Measurements from ENCODE around the gene SLC6A8. TPM values are rescaled to one million over a fixed set of nuclear protein-coding genes. Genes with fewer than 3 reads are reported as not detected.
A peak's percentile ranks its signal among the peaks of the same experiment; 100 is the strongest.
"Not testable (repeated sequence)": the region's sequence is repeated elsewhere in the genome, so short reads cannot be mapped to it uniquely, and the experiment has no call there.

SLC6A8 gene
- total and polyA plus RNA-seq, 2 experiments from 2014 or later, result 29.0 to 35.8 TPM

DNA sequence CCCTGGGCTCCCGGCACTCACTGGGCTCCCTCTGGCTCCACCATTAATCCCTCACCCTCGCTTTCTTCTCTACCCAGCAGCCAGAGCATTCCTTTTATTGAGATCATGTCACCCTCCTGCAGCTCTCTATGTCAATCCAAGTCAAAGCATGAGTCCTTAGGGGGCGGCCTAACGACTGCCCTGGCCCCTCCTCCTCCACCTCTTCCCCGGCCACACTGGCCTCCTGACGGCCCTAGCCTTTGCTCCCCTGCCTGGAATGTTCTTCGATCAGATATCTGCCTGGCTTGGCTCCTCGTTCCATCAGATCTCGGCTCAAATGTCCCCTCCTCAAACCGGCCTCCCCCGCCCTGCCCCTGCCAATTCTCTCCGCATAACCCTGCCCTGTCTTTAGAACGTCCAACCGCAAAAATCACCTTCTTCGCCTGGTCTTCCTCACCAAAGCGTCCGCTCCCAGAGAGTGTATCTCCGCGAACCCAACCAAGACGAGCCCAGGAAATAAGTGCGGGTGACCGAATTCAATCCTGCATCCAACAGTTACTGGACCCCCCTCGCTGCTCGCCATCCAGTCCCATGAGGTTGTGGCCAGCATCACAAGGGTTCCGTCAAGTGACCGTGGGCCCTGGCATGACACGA lies 13.4 kb upstream of the SLC6A8 start:
- no peak for DNase-seq (ENCODE audit: low read depth in 1 of 2, low spot score in 1 of 2)
- Histone ChIP-seq H3K4me3 (no peak overlapping the region), H3K9me3 (ENCODE audit: low read depth) (no peaks in the 10 kb centered on the region), H3K27ac (no peak overlapping the region), H3K27me3 (no peaks in the 10 kb centered on the region), H3K4me1 (ENCODE audit: low read depth) (no peaks in the 10 kb centered on the region), H3K36me3 (no peaks in the 10 kb centered on the region)
- TF ChIP-seq, protein P1, sequence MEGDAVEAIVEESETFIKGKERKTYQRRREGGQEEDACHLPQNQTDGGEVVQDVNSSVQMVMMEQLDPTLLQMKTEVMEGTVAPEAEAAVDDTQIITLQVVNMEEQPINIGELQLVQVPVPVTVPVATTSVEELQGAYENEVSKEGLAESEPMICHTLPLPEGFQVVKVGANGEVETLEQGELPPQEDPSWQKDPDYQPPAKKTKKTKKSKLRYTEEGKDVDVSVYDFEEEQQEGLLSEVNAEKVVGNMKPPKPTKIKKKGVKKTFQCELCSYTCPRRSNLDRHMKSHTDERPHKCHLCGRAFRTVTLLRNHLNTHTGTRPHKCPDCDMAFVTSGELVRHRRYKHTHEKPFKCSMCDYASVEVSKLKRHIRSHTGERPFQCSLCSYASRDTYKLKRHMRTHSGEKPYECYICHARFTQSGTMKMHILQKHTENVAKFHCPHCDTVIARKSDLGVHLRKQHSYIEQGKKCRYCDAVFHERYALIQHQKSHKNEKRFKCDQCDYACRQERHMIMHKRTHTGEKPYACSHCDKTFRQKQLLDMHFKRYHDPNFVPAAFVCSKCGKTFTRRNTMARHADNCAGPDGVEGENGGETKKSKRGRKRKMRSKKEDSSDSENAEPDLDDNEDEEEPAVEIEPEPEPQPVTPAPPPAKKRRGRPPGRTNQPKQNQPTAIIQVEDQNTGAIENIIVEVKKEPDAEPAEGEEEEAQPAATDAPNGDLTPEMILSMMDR (IDR thresholded peaks at IDR 0.05; ENCODE audit: low read depth, low read length), result no peak

DNA sequence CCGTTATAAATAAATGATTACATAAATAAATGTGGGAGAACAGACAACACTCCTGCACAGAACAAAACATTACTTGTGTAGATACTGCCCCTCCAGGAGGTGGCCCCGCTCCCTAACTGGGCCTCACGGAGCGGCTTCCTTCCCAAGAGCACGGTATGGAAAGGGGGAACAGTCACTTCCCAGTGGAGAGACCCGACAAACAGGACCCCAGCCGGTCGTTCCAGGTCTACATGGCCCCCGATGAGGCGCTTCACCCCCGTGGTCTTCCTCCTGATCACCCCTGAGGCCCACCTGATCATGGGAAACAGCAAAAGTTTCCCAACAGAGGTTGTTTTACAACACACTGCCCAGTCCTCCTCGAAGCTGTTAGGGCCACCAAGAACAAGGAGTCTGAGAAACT lies 6.6 kb upstream of the SLC6A8 start:
- TF ChIP-seq, protein P1 (IDR thresholded peaks at IDR 0.05; ENCODE audit: low read depth, low read length), result no peak
- Histone ChIP-seq H3K9me3 (ENCODE audit: low read depth) (no peaks in the 10 kb centered on the region), H3K4me1 (ENCODE audit: low read depth) (peaks cover 8% of the 10 kb centered on the region), H3K36me3 (no peaks in the 10 kb centered on the region), H3K27me3 (no peaks in the 10 kb centered on the region), H3K27ac (no peak overlapping the region), H3K4me3 (no peak overlapping the region)
- DNase-seq (ENCODE audit: low read depth in 1 of 2, low spot score in 1 of 2), result no peak

DNA sequence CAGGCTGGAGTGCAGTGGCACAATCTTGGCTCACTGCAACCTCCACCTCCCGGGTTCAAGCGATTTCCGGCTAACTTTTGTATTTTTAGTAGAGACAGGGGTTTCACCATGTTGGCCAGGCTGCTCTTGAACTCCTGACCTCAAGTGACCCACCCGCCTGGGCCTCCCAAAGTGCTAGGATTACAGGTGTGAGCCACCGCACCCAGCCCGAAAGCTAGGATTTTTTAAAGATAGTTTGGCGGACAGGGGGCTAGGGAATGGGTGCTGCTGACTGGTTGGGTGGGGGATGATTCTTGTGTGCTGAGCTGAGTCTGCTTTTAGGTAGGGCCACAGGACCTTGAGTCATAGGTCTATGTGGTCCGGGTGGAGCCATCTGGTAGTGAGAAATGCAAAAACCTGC lies 4.2 kb upstream of the SLC6A8 start:
- not testable (repeated sequence) for DNase-seq (ENCODE audit: low read depth in 1 of 2, low spot score in 1 of 2); H3K4me3 ChIP-seq; H3K27ac ChIP-seq; H3K9me3 ChIP-seq (ENCODE audit: low read depth); H3K36me3 ChIP-seq; H3K27me3 ChIP-seq; H3K4me1 ChIP-seq (ENCODE audit: low read depth)

DNA sequence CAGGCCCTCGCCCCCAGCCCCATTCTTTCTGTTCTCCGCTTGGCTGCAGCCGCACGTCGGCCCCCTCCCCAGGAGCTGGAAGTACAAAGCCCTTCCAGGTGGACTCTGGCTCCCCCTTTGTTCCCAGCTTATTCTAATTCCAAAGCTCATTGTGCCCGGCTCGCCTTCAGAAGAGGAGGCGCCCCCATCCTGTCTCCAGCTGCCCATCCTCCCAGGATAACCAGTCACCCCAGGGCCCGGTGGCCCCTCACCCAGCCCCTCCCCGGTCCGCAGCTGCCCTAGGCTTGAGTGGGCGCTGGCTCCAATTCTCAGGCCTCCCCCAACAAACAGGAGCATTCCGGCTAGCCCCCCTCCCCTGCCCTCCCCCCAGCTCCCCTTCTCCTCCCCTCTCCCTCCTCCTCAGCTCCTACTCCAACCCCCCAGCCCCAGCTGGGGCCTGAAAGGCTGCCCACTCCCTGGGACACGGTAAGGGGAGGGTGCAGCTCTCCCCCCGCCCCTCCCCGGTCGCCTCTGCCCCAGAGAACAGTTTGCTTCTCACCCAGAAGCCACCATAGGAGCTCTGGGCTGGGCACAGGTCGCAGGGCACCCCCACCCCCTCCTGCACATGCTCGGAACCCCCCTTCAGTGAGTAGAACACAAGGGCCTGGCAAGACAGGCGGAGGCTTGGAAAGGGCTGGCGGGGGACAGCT lies 3.1 kb upstream of the SLC6A8 start:
- Histone ChIP-seq H3K4me3 (no peak overlapping the region), H3K36me3 (no peaks in the 10 kb centered on the region), H3K9me3 (ENCODE audit: low read depth) (no peaks in the 10 kb centered on the region), H3K4me1 (ENCODE audit: low read depth) (peaks cover 8% of the 10 kb centered on the region), H3K27ac (peak overlapping the region; percentile 86), H3K27me3 (no peaks in the 10 kb centered on the region)
- no peak for DNase-seq (ENCODE audit: low read depth in 1 of 2, low spot score in 1 of 2)
- TF ChIP-seq, protein P1 (IDR thresholded peaks at IDR 0.05; ENCODE audit: low read depth, low read length), result no peak

DNA sequence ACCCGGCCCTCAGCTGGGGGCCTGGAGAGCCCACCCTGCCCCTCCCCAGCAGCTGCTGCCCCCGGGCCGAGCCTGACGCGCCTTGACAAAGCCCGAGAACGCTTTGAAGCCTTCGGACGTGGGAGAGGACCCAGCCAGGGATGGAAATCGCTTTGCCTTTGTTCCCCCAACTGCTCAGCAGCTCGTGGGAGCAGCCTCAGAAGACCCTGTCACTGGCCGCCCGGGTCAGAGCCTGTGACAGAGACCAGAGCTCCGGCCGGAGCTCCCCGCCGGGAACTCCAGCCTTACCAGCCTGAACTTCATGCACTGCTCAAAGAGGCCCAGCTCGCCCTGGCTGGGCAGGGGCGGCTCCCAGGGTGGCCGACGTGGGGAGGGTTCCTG lies 2.6 kb upstream of the SLC6A8 start:
- H3K4me3 ChIP-seq, result no peak overlapping the region

More for the DNA sequence above, 2.6 kb upstream of the SLC6A8 start:
- Histone ChIP-seq H3K9me3 (ENCODE audit: low read depth) (no peaks in the 10 kb centered on the region), H3K36me3 (no peaks in the 10 kb centered on the region), H3K4me1 (ENCODE audit: low read depth) (peaks cover 8% of the 10 kb centered on the region), H3K27ac (peak overlapping the region; percentile 86), H3K27me3 (no peaks in the 10 kb centered on the region)
- TF ChIP-seq, protein P1 (IDR thresholded peaks at IDR 0.05; ENCODE audit: low read depth, low read length), result no peak
- DNase-seq (ENCODE audit: low read depth in 1 of 2, low spot score in 1 of 2), result peak in 1 of 2 donors; percentile 56
